ENCODE results near the gene ANKMY1.

DNA sequence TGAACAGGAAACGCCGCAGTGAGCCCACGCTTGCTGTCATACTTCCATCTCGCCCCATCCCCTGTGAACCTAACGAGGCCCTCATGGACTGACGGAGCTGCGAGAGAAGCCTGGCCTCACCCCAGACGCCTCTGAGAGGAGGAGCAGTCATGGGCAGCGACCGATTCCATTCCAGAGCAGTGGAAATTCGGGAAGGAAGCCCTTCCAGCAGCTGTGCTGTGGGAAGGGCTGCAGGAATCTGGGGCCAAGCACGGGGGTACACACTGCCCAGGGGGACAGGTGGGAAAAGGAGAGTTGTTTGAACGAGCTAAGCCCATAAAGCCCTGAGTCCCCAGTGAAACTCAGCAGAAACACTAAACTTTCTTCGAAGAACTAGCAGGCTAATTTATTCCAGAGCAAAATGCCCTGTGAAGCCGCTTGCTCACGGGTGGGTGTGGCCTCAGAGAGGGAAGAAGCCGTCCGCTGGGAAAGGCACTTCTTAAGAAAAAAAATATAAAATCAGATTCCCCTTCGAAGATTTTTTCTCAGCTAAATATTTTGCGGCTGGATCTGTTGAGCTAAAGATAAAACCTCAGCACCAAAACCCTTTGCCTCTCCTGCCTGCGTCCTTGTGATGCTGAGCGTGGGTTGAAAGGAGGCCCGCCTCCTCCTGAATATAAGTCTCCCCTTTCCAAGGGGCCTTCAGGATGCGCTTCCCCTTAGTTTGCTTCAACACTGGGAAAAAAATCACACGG, 38.2 kb downstream of the ANKMY1 start:
- TF ChIP-seq POLR2A (IDR thresholded peaks at IDR 0.05) (no peak), EP300 (IDR thresholded peaks at IDR 0.05) (no peak), POLR2AphosphoS5 (IDR thresholded peaks at IDR 0.05) (no peak)
- TF ChIP-seq, protein P1, sequence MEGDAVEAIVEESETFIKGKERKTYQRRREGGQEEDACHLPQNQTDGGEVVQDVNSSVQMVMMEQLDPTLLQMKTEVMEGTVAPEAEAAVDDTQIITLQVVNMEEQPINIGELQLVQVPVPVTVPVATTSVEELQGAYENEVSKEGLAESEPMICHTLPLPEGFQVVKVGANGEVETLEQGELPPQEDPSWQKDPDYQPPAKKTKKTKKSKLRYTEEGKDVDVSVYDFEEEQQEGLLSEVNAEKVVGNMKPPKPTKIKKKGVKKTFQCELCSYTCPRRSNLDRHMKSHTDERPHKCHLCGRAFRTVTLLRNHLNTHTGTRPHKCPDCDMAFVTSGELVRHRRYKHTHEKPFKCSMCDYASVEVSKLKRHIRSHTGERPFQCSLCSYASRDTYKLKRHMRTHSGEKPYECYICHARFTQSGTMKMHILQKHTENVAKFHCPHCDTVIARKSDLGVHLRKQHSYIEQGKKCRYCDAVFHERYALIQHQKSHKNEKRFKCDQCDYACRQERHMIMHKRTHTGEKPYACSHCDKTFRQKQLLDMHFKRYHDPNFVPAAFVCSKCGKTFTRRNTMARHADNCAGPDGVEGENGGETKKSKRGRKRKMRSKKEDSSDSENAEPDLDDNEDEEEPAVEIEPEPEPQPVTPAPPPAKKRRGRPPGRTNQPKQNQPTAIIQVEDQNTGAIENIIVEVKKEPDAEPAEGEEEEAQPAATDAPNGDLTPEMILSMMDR (IDR thresholded peaks at IDR 0.05): no peak
